Measurements from ENCODE around the gene LRMDA. TPM values are rescaled to one million over a fixed set of nuclear protein-coding genes. Genes with fewer than 3 reads are reported as not detected.

LRMDA gene
- total and polyA plus RNA-seq, 2 of the 8 experiments (the other 6 are each of a cell fraction or from before 2014, with no cell fraction given), result 0.86 to 2.8 TPM

GRCh38 chr10:75899816-75900390, 468.5 kb downstream of the LRMDA start:
- TF ChIP-seq SIN3A (conservative IDR thresholded peaks at IDR 0.05 in 1 of 2, IDR thresholded peaks at IDR 0.05 in 1 of 2; ENCODE audit: low read depth in 1 of 2, low read length in 2 of 2), result no peak
- TF ChIP-seq SIX5 (IDR thresholded peaks at IDR 0.05; ENCODE audit: low read depth, low read length), result no peak
- no peak for TF ChIP-seq GTF2F1 (IDR thresholded peaks at IDR 0.05; ENCODE audit: borderline replicate concordance, low read depth, low read length)
- no peak overlapping the region for H2BK12ac ChIP-seq (ENCODE audit: low read depth, low read length)
- no peaks in the 10 kb centered on the region for H3K9me3 ChIP-seq (ENCODE audit: insufficient read depth in 2 of 2, low read depth in 1 of 2, low read length in 1 of 2)
- no peaks in the 10 kb centered on the region for H3K27me3 ChIP-seq (replicated peaks in 1 of 4; ENCODE audit: control insufficient read depth in 3 of 4, extremely low read depth in 1 of 4, insufficient read depth in 3 of 4, low read length in 3 of 4)
- no peak overlapping the region for H3K4me2 ChIP-seq (ENCODE audit: insufficient read depth in 1 of 2, low read depth in 2 of 2, low read length in 2 of 2)
- H3K27ac ChIP-seq (ENCODE audit: low read depth, low read length), result no peak overlapping the region
- no peak overlapping the region for H4K8ac ChIP-seq (ENCODE audit: extremely low read depth, insufficient read depth, low read length)
- no peak overlapping the region for H3K14ac ChIP-seq (ENCODE audit: insufficient read length)
- H2BK20ac ChIP-seq (ENCODE audit: low read length), result no peak overlapping the region
- no peak overlapping the region for H3K4me3 ChIP-seq (ENCODE audit: extremely low read depth in 1 of 4, insufficient read depth in 2 of 4, low read depth in 3 of 4, low read length in 4 of 4)
- H4K91ac ChIP-seq (replicated peaks; ENCODE audit: insufficient read length, low read length), result no peak overlapping the region
- H3K23me2 ChIP-seq (ENCODE audit: low read depth, low read length), result no peaks in the 10 kb centered on the region
- 85% methylated on average over 3 of the region's 3 CpGs; no CpG with 5 or more reads in 1 of the 2 experiments for WGBS, 2 experiments (ENCODE audit: extremely low coverage in 1 of 2, insufficient coverage in 1 of 2, insufficient read length in 1 of 2, insufficient replicate concordance in 2 of 2, low coverage in 1 of 2, low lambda C conversion rate in 2 of 2, missing lambda C conversion rate in 1 of 2)
- no peaks in the 10 kb centered on the region for H4K20me1 ChIP-seq (replicated peaks in 1 of 2; ENCODE audit: control insufficient read depth in 1 of 2, insufficient read depth in 2 of 2, low read length in 2 of 2)
- H3K56ac ChIP-seq (replicated peaks; ENCODE audit: insufficient read length, low read depth, low read length), result no peak overlapping the region
- H2AFZ ChIP-seq (ENCODE audit: low read length), result no peak overlapping the region
- FAIRE-seq (no peak), DNase-seq (ENCODE audit: low read depth in 1 of 2, low spot score in 2 of 2) (no peak)
- H3K18ac ChIP-seq (ENCODE audit: extremely low read depth, low read length), result no peak overlapping the region
- H3K79me2 ChIP-seq (ENCODE audit: control insufficient read depth in 1 of 2, insufficient read depth in 2 of 2, low read length in 2 of 2), result no peaks in the 10 kb centered on the region
- H3K9ac ChIP-seq (replicated peaks in 1 of 4; ENCODE audit: extremely low read depth in 1 of 4, low read depth in 3 of 4, low read length in 3 of 4), result no peak overlapping the region
- 0 out of 7 replicates have a peak, but pooled peaks cover 0 to 2% (median 0%) of the 10 kb centered on the region in 4 experiments for H3K4me1 ChIP-seq (replicated peaks in 1 of 4; ENCODE audit: control insufficient read depth in 3 of 4, insufficient read depth in 4 of 4, low read length in 3 of 4)
- no peak overlapping the region for H2BK15ac ChIP-seq (ENCODE audit: low read length)
- ChIA-PET CTCF (ENCODE audit: partially characterized antibody) (interaction anchor here (1.3 kb wide), 1 partner anchor 255 kb away, joined by 3 read pairs; no protein-coding TSS in a partner anchor), POLR2A (ENCODE audit: partially characterized antibody) (no interaction called here)
- H4K5ac ChIP-seq (ENCODE audit: insufficient read length, low read depth, low read length), result no peak overlapping the region
- no peak overlapping the region for H2BK120ac ChIP-seq (replicated peaks; ENCODE audit: low read depth, low read length)
- H3K36me3 ChIP-seq (ENCODE audit: control insufficient read depth in 2 of 4, insufficient read depth in 4 of 4, low read length in 3 of 4), result no peaks in the 10 kb centered on the region
- no peak overlapping the region for H3K23ac ChIP-seq (ENCODE audit: insufficient read length)
- no peaks in the 10 kb centered on the region for H3K79me1 ChIP-seq (ENCODE audit: low read depth, low read length)
- no peak overlapping the region for H3K4ac ChIP-seq (replicated peaks; ENCODE audit: insufficient read length, low read depth, low read length)
- no peak overlapping the region for H2BK5ac ChIP-seq (ENCODE audit: low read depth, low read length)
- H2AK5ac ChIP-seq (ENCODE audit: low read depth, low read length), result no peak overlapping the region
